HG02798 (cell line): ENCODE data around the gene TNIK.
"Not testable (repeated sequence)": the region's sequence is repeated elsewhere in the genome, so short reads cannot be mapped to it uniquely, and the experiment has no call there.

ENCODE experiments used
- ATAC-seq: cut with Tn5 transposase; IDR thresholded peaks from one replicate; pipeline ENCODE4 v1.9.1; 2021; ENCODE audit warnings: mild to moderate bottlenecking; ENCODE audit not compliant: unreplicated experiment, poor library complexity

TNIK gene

DNA sequence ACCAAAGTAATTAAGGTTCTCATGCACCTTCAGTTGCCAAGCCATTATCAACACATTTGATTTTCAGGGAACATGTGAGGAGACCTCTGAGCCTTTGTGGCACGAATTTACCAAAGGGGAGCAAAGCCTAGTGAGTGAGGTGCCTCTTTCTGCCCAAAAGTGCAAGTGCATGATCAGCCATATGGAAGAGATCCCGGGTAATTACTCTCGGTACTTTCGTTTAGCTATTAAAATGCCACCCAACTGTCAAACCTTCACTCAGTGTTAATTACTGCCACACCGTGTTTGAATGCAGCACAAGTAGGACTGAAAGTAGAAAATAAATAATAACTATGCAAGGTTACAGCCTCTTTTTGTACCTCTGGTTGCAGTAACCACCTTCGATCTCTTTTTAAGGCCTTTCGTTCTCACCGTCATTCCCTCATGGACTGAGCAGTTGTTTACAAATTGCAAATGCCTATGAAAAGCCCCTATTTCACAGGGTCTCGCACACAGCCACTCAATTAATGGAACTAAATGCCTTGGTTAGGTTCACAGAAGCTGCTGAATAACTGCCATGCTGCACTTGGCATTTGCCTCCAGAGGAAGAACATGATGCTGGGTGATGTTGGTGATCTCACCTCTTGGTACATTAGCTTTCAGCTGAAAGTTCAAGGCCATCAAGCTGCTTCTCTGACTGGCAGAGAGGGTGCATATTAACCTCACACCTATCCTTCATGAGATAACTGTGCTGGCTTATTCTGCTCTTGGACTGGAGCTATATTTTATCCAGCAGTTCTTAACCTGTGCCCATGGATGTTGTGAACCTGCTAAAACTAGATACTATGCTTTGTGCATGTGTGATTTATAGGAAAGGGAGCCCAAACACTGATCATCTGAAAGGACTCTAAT is 69.9 kb downstream of the TNIK start:
- ATAC-seq = no peak

DNA sequence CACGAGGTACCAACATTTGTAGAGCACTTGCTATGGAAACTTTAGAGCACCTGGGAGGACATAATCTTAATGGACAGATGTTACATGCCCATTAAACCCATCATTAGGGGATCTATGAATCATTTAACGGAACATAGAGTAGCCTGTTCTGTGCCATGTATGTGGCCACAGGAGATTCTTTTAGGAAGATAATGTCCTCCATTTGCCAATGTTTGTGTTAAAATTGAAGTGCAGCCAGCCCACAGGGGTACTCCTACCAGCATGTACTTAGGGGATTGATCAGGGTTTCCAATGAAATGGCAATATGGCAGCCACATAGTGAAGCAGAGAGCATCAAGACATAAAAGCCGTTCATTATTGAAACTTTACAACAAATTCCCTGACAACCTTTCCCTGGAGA is 70.7 kb downstream of the TNIK start:
- ATAC-seq = no peak

DNA sequence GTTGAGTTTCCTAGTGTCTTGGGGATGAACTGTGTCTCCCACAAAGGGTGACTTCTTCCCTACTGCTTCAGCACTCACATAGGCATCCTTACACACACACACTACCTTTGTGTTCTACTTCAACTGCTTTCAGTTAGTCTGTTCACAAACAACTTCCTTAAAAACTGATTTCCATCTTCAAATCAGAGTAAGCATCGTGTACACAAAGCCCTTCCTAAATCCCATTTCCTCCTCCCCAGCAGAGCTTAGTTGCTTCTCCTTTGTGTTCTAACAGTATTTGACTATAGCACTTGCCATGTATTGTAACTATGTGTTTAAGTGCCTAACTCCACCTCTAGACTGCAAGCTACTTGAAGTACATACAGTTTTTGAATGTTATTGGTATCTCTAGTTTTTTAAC is 71.7 kb downstream of the TNIK start:
- ATAC-seq = no peak

DNA sequence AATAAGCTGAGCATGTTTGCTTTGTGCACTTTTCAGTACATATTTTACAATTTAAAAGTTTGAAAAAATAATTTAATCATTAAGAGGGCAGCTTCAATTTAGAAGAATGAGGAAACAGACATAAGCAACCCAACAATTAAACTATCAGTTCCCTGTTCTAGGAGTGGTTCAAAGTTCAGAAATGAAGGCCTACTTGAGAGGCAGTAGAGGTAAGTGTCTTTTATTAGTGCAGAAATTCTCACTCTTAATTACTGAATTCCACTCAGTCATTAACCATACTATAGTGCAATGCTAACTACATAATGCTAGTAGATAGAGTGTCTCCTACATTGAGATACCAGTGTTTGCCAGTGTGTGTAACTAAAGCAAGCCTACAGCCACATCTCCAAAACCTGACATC is 73.1 kb downstream of the TNIK start:
- no peak for ATAC-seq

DNA sequence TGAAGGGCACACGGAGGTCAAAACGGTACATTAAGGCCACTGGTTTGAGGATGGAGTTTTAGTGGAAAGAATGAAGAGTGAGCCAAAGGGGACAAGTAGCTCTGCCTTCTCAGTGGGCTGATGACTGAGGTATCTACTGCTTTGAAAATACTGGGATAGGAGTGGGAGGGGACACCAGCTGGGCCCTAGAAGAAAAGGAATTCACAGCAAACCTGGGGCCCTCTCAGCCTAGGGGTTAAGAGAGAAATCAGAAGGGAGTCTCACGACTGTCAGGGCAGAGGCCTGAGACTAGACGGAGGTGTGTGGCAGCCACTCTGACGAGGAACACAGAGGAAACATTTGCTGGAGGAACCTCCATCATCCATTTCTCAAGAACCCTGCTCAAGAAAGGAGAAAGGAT is 75.1 kb downstream of the TNIK start:
- ATAC-seq = no peak

DNA sequence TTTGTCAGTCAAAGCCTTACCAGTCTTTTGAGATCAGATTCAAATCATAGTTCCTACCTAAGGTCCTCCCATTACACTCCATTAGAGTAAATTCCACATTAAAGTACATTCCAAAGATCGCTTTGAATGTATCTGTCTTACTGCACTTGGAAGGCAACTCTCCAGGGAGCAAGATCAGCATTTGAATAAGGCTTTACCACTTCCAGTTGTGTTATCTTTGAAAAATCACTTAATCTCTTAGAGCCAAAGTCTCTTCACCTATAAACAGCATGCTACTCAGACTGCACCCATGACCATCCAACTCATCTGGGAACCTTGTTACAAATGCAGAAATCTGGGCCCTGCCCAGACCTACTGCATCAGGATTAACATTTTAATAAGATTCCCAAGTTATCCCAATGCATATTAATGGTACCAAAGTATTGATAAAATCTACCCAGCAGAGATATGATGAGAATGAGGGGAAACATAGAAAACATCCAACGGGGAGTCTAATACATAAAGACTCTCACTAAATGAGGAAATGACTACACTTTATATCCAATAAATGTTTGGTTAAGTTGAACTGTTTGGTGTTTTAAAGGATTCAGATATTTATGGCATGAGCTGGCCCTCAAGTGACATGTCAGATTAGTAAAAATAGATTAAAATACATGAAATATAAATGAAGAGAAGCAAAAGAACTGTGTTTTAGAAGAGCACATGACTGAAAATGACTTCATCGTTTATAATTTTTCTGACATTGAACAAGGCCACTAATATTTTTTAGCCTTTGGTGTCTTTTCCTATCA is 75.9 kb downstream of the TNIK start:
- no peak for ATAC-seq

DNA sequence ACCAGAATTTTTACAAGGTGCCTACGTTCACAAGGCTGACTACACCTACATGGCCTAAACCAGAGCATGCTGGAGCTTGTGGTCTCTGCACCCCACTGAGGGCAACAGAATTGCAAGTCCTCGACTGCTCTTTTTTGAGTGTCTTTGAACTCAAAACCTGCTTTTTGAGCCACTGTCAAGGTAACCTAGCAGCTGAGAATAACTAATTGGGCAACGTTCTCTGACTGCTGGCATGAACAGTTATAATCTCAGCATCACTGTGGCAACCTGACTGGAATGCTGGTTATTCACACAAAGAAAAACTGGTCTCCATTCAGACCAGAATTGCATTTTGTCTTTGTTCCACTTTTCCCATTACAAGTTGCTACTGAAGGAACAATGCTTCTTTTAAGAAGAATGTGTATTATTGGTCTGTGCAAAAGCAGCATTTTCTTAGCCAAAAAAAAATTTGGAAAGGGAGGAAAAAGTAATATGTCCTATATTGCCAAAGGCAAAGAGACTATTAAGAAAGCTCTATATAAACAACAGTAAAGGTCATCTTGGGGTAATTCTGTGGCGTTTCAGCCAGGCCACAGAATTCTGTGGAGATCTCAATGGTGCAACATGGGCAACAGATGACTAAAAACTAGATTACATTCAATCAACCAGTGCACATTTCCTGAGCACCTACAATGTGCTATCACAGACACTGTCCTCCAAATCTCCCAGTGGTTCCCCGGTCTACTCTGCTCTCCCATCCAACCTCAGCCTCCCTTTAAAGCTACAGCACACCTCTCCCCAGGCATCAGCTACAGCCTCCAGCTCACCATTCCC is 76.8 kb downstream of the TNIK start:
- peak; percentile 62 for ATAC-seq

DNA sequence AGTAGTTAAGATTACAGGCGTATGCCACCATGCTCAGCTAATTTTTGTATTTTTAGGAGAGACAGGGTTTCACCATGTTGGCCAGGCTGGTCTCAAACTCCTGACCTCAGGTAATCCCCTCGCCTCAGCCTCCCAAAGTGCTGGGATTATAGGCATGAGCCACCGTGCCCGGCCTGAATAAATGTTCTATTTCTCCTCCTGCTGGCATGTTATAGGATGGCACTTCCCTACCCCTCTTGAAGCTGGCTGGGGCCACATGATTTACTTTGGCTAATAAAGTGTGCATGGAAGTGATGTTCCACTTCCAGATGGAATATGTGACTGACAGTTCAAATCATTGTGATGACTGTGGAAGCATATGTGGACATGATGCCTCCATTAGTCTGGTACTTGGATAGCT is 77.9 kb downstream of the TNIK start:
- not testable (repeated sequence) for ATAC-seq

DNA sequence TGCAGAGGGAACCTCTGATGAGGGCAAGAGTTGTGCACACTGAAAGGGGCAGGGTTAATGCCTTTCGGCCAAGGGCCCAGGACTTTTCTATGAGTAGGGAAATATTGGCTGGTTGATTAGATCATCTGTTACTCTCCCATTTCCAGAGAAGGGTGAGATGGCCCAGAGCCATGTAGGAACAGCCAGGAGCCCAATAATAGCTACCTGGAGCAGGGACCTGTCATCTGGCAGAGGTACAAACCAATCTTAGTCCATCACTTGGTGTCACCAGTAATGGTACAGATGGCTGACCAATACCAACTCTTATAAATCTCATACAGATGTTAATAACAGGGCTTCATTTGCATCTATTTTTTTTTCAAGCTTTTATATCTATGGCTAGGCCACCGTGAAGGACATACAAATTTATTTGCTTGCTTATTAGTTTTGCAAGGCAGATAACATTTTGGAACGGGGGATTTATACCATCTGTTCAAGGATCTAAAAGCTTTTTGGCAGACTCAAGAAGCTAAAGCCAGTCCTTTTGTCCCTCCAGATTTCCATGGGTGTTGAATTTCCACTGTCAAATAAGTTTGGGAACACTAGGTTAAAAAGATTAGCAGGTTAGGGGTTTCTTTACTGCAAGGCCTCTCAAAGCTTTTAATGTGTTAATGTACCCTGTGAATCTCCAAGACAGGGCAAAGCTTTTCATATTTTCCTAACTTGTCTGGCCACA is 79.3 kb downstream of the TNIK start:
- no peak for ATAC-seq

DNA sequence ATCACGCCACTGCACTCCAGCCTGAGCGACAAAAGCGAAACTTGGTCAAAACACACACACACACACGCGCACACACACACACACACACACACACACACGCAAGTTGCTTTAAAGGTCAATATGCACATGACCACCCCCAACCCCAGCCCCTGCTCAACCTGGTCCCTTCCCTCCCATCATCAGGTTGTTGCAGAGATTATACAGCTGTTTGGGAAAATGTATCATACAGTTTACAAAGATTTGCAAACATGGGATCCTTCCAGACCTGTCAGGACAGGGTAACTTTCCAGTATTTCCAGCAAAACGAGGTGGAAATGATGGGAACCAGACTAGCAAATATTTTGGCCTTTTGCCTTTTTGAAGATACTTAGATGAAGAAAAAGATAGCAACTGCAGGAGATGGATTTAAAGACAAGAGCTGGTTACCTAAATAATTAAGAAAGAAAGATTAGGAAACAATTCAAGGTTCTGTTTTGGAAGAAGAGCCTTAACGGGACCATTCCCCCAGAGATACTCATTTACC is 80.2 kb downstream of the TNIK start:
- ATAC-seq = no peak

DNA sequence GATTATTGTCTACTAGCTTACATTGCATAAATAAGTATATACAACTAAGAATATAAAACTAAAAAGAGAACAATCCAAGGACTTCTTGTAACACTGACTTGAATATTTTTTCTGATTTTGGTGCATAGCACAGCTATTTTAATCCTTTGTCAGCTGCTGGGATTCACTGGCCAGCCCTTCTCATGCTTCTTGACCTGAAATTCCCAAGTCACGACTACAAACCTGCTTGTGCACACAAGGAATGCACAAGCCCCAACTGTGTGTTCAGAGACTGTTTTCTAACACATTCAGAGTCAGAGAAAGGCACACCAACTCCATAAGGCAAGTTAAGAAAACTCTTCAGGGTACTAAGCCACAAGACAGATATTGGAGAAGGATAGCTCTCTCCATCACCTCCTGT is 80.9 kb downstream of the TNIK start:
- no peak for ATAC-seq

DNA sequence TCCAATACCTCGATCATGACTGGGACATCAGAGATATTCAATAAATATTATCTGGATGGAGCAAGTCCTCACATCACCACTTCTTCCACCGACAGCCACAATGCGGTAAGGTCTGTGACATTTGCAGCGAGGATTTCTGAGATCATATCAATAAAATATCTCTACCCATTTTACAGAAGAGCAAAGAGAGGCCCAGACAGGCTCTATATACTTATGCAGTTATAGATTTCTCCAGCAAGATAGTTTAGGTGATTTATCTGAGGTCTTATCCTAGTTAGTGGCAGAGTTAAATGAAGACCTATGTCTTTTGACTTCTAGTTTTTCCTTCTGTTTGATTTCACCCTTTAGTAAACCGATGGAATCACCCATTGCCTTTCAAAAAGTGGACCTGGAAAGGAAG is 81.6 kb downstream of the TNIK start:
- no peak for ATAC-seq

DNA sequence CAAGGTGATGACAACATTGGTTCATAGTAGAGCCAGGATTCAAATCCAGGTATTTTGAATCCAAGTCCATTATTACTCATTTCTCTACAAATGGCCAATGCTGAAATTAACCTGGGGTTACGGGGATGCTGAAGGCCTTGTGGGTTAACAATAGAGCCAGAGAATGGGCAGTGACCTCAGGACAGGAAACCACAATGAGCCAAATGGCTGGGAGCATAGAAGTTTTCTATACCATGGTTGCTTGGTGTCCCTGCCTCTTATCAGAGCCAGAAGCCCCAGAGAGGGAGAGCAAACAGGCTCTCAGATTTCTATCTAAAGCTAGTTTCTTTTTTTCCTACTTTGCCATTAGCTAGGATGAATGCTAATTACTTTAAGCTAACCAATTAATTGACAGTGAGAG is 82.3 kb downstream of the TNIK start:
- no peak for ATAC-seq

DNA sequence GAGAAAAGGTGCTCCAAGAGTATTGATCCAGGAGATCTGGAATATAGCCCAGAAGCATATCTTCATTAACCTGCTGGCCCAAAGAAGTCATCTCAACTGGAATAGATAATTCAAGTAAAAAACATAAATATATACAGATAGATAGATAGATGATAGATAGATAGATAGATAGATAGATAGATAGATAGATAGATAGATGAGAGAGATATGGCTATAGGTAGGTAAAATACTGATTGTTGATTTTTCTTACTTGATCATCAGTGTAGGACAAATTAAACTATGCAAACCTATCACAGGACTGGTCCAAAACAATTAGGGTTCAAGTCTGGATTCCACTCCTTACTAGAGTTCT is 83.6 kb downstream of the TNIK start:
- ATAC-seq = no peak

DNA sequence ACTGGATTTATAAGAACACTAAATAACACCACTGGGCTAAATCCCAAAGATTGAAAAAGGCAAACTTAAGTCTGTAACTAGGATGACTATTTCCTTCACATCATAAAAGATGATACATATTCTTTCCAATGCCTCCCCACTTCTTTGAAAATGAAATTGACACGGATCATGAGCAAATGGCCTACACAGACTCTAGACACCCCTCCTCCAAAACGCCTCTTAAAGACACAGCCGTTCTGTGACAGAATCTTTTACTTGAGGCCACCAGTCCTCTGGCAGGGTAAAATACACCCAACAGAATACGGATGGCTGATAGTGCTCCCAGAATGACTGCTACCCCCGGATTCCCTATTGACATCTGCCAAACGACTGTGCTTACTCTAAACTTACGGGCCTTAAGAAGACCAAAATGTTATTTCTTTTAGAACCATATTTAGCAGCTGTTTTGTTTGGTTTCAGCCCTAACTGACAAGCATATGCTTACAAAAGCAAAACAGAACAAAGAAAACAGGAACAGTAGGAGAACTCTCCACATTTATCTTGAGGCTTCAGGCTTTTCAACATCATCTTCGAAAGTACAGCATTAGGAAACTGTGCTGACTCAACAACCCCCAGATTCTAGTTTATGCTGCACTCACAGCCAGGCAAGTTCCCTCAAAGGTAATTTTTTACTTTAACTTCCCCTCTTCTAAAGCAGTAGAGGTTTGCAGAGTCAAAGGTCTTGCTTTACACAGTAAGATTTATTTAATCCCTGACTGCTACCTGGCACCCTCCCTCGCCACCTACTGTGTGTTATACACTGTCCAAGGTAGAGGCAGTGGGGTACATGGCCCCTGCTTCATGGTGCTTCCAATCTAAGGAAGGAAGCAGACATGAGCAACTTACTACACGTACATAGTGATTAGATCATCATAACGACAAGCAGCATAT is 84.3 kb downstream of the TNIK start:
- no peak for ATAC-seq

DNA sequence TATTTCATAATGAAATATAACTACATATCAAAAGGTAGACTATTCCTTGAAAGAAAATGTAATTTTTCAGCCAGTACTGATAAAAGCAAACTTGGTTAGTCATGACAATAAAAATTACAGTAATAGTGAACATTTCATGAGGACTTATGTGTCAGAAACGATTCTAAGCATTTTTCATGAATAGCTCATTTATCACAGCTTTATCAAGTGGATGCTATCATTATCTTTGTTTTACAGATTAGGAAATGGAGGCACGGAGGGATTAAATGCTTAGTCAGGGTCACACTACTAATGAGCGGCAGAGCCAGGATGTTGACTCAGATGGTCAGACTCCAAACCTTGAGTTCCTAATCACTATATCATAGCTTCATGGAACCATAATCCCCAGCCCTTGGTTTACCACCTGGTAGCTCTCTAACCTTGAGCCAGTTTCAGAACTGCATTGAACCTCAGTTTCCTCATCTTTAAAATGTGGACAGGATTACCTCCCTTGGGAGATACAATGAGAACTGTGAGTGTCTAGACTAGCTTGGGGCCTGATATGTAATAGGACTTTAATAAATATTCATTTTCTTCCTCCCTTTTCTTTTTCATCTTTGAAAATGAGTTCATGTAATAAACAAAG is 85.4 kb downstream of the TNIK start:
- ATAC-seq = no peak

DNA sequence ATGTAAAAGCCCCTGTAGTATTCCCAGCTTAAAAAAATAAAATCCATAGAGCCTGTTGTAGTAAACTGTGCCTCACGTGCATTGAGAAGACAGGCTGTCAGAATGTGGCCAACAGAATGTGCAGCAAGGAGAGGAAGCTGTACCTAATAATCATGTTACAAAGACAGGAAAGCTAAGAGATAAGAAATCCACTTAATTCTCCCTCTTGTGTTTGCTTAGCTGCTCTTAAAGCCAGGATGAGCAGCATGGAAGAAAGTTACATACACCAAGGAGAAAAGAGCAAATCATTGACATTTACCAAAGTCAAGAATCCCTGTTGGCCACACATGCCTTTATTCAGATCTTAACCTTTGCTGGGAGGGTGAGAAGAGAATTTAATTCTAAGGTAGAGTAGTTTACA is 85.9 kb downstream of the TNIK start:
- ATAC-seq = no peak

DNA sequence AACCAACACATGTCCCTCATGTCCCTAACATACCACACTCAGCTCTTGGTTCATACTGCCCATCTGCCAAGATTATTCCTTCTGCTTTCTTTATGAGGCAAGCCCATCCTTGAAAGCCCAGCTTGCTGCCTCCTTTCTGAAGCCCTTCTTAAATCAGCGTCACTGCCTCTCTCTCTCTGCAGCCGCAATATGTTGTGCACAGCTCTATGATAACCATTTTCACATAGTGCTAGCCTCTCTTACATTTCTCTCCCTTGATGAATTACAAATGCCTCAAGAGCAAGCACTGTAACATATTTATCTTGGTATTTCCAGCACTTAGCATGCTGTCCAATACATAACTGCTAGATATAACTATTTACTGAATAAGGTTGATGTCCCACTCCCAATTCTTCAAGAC is 86.5 kb downstream of the TNIK start:
- no peak for ATAC-seq

DNA sequence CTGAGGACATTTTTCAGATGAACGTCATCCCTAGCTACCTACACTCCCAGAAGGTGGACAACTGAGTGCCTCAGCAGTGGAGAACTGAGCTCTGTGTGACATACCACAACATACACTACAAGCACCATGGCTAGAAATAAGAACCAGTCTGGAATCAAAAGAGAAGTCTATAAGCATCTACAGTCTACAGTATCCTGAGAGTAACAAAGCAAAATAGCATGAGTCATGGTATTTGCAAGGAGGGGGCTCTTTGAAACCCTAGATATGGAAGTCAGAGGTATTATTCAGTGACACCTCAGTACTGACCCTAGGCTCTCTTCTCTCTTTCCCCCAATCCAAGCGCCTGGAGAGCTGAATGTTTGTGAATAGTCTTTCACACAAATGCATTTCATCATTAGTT is 87.5 kb downstream of the TNIK start:
- no peak for ATAC-seq
